Colonic mucosa (tissue), 4 donors: Measurements from ENCODE around the gene REELD1. TPM values are rescaled to one million over a fixed set of nuclear protein-coding genes. Genes with fewer than 3 reads are reported as not detected.
A peak's percentile ranks its signal among the peaks of the same experiment; 100 is the strongest.

Experiments
- DNase-seq: peaks from one replicate; pipeline ENCODE4 v3.0.0-alpha.2; 2020
- H3K27ac ChIP-seq: fragments of 200-600 bp; one replicate; pipeline ENCODE4 v1.8.0; 2021
- H3K27me3 ChIP-seq: fragments of 200-600 bp; one replicate; pipeline ENCODE4 v1.8.0; 2021
- H3K36me3 ChIP-seq: fragments of 200-600 bp; one replicate; pipeline ENCODE4 v1.8.0; 2021
- H3K4me1 ChIP-seq: fragments of 200-600 bp; one replicate; pipeline ENCODE4 v1.8.0; 2021; ENCODE audit warnings: mild to moderate bottlenecking
- H3K4me3 ChIP-seq: fragments of 200-600 bp; one replicate; pipeline ENCODE4 v1.8.0; 2021
- H3K9ac ChIP-seq, 2 donors: one replicate each; pipeline ENCODE4 v1.7.0; 2013; ENCODE audit warnings: control low read depth in 2 of 2, low read depth in 2 of 2, low read length in 2 of 2
- H3K9me3 ChIP-seq: fragments of 200-600 bp; one replicate; pipeline ENCODE4 v1.8.0; 2021
- CTCF ChIP-seq: fragments of 200-600 bp; IDR thresholded peaks from one replicate; pipeline ENCODE4 v1.8.0; 2022; ENCODE audit warnings: antibody characterized with exemption, mild to moderate bottlenecking
- intact Hi-C: fragments of 100-400 bp; cut with DNase I; formaldehyde crosslinking; loops from one replicate; pipeline ENCODE4 v1.14.1; 2022
- total RNA-seq, 2 donors: library from RNA; stranded (reverse); fragmentation: NEBNext Ultra II Directional in 1 of 2; extraction: Animal tissue kit (Norgen Biotek cat#: 25700) in 1 of 2; gene quantifications; one replicate each; pipeline ENCODE4 v1.2.1, GENCODE V29; 2021
- donor health status: healthy.
- donor health status: DM: no; HTN: no; CAD: no.
- donor health status: DM: no; HTN: no; CAD: no.

The REELD1 gene
- total RNA-seq, 2 donors from 2014 or later: 0.11 to 0.22 TPM

GRCh38 chr4:146269228-146269653 lies 54.9 kb downstream of the REELD1 start:
- H3K27me3 ChIP-seq: no peaks in the 10 kb centered on the region
- no peaks in the 10 kb centered on the region for H3K9me3 ChIP-seq
- intact Hi-C loops: no loop called here
- H3K4me1 ChIP-seq: no peaks in the 10 kb centered on the region
- TF ChIP-seq CTCF: no peak
- H3K9ac ChIP-seq: no peak overlapping the region
- no peak for DNase-seq
- no peak overlapping the region for H3K4me3 ChIP-seq
- no peak overlapping the region for H3K27ac ChIP-seq
- no peaks in the 10 kb centered on the region for H3K36me3 ChIP-seq

- intact Hi-C loops: no loop called here
- no peak for TF ChIP-seq CTCF
Measured at GRCh38 chr4:146271466-146271865, 57.1 kb downstream of the REELD1 start.

GRCh38 chr4:146273204-146273901 lies 59.0 kb downstream of the REELD1 start:
- DNase-seq: no peak
- TF ChIP-seq CTCF: no peak
- intact Hi-C loops: no loop called here
- Histone ChIP-seq H3K27me3 (no peaks in the 10 kb centered on the region), H3K9me3 (no peaks in the 10 kb centered on the region), H3K4me1 (no peaks in the 10 kb centered on the region), H3K9ac (no peak overlapping the region), H3K27ac (no peak overlapping the region), H3K4me3 (no peak overlapping the region), H3K36me3 (no peaks in the 10 kb centered on the region)

More at GRCh38 chr4:146271466-146271865, 57.1 kb downstream of the REELD1 start:
- H3K36me3 ChIP-seq: no peaks in the 10 kb centered on the region
- H3K4me1 ChIP-seq: no peaks in the 10 kb centered on the region
- no peak overlapping the region for H3K4me3 ChIP-seq
- H3K27ac ChIP-seq: no peak overlapping the region
- H3K9me3 ChIP-seq: no peaks in the 10 kb centered on the region
- no peak overlapping the region for H3K9ac ChIP-seq
- DNase-seq: no peak
- H3K27me3 ChIP-seq: no peaks in the 10 kb centered on the region

GRCh38 chr4:146274774-146275173 lies 60.4 kb downstream of the REELD1 start:
- no peak for DNase-seq
- Histone ChIP-seq H3K4me1 (no peaks in the 10 kb centered on the region), H3K9me3 (no peaks in the 10 kb centered on the region), H3K27ac (no peak overlapping the region), H3K4me3 (no peak overlapping the region), H3K36me3 (no peaks in the 10 kb centered on the region), H3K27me3 (no peaks in the 10 kb centered on the region), H3K9ac (no peak overlapping the region)
- intact Hi-C loops: no loop called here
- TF ChIP-seq CTCF: no peak

- intact Hi-C loops: no loop called here
- no peak for TF ChIP-seq CTCF
- DNase-seq: peak; percentile 20
- H3K9me3 ChIP-seq: no peaks in the 10 kb centered on the region
- no peaks in the 10 kb centered on the region for H3K4me1 ChIP-seq
- H3K4me3 ChIP-seq: no peak overlapping the region
- H3K27me3 ChIP-seq: no peaks in the 10 kb centered on the region
- no peak overlapping the region for H3K27ac ChIP-seq
- H3K36me3 ChIP-seq: no peaks in the 10 kb centered on the region
- no peak overlapping the region for H3K9ac ChIP-seq
Measured at GRCh38 chr4:146275370-146275769, 61.0 kb downstream of the REELD1 start.
